T-helper 1 cell (primary cell): ENCODE measurements around the gene KDM6B.
A peak's percentile ranks its signal among the peaks of the same experiment; 100 is the strongest.
"Not testable (repeated sequence)": the region's sequence is repeated elsewhere in the genome, so short reads cannot be mapped to it uniquely, and the experiment has no call there.

ENCODE experiments used
- DNase-seq, 5 donors: peaks; one replicate each; pipeline ENCODE4 v3.0.0-alpha.2; 2012 to 2020

KDM6B gene

DNA sequence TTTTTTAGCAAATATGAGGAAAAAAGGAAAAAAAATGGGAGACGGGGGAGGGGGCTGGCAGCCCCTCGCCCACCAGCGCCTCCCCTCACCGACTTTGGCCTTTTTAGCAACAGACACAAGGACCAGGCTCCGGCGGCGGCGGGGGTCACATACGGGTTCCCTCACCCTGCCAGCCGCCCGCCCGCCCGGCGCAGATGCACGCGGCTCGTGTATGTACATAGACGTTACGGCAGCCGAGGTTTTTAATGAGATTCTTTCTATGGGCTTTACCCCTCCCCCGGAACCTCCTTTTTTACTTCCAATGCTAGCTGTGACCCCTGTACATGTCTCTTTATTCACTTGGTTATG lies 19.6 kb downstream of the KDM6B start:
- no peak for DNase-seq

DNA sequence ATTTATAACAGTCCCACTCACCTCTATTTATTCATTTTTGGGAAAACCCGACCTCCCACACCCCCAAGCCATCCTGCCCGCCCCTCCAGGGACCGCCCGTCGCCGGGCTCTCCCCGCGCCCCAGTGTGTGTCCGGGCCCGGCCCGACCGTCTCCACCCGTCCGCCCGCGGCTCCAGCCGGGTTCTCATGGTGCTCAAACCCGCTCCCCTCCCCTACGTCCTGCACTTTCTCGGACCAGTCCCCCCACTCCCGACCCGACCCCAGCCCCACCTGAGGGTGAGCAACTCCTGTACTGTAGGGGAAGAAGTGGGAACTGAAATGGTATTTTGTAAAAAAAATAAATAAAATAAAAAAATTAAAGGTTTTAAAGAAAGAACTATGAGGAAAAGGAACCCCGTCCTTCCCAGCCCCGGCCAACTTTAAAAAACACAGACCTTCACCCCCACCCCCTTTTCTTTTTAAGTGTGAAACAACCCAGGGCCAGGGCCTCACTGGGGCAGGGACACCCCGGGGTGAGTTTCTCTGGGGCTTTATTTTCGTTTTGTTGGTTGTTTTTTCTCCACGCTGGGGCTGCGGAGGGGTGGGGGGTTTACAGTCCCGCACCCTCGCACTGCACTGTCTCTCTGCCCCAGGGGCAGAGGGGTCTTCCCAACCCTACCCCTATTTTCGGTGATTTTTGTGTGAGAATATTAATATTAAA lies 20.2 kb downstream of the KDM6B start:
- DNase-seq, result no peak

DNA sequence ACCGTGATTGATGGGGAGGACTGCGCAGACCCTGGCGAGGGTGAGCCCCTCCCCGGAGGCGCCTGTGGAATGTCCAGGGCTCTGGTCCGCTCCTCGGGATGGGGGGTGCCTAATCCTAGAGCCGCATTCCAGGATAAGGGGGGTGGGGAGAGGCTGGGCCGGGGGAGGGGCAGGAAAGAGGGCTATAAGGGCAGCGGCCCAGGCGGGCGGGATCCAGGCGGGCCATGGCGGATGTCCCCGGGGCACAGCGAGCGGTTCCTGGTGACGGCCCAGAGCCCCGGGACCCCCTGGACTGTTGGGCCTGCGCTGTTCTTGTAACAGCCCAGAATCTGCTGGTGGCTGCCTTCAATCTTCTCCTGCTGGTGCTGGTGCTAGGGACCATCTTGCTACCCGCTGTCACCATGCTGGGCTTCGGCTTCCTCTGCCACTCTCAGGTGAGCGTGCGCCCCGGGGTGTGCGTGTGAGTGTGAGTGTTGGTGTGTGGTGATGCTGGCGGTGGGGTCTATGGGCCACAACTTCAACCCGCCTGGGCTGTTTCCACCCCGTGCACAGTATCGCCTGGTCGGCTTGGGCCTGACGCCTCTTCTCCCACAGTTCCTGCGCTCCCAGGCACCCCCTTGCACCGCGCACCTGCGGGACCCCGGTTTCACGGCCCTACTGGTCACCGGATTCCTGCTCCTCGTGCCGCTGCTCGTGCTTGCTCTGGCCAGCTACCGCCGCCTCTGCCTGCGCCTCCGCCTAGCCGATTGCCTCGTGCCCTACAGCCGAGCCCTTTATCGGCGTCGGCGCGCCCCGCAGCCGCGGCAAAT lies 21.0 kb downstream of the KDM6B start, which contains the start of gene TMEM88:
TMEM88 (plus strand) TSS at position 216 of the 809 bp plus-strand sequence; CDS start at position 225, 9 bp downstream.
- DNase-seq, result no peak

DNA sequence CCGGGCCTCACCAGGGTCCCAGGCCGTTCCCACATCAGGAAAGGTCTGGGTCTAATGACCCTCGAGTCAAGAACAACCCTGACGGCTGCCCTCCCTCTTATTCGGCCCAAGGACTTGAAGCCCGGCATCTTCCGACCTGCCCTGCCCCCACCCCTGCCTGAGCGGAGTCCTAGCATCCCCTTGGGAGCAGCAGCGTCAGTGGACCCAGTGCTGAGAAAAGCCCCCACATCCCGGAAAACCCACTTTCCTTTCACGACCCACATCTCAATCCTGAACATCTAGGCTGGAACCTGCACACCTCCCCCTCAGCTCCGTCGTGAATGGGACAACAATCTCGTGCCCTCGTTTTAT lies 21.6 kb downstream of the KDM6B start:
- DNase-seq, result no peak

DNA sequence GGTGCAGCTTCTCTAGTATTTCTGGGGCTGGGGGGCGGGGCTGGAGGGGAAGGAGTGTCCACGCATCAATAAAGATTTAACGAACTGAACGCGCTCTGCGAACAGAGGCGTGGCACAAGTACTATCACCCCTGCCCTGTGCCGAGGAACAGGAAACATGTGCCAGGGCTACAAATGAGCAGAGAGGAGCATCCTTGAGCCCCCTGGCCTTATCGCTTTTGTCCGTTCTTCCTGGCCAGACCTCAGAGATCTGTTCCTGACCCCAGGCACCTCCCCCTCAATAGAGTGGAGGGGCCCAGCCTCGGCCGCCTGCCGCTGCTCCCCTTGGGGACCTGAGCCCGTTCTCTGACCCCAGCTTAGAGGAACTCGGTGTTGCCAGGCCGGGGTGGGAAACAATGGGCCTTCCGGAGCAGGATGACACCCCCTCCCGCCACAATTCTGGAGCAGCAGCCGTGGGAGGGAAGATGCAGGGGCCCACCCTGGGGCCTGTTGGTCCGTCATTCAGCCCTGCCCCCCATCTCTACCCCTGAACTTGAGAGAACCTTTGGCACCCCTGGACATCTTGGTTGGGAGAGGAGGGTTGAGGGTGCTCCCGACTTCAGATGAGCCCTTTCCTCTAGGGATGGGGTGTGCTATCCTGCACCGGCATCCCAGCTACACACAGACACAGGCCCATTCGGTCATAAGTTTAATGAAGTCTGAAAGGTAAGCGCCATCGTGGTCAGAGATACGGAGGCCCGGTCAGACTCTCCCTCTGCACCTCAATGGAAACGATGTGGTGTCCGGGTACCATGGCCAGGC lies 22.2 kb downstream of the KDM6B start:
- peak in 1 of 5 donors; percentile 49 for DNase-seq

DNA sequence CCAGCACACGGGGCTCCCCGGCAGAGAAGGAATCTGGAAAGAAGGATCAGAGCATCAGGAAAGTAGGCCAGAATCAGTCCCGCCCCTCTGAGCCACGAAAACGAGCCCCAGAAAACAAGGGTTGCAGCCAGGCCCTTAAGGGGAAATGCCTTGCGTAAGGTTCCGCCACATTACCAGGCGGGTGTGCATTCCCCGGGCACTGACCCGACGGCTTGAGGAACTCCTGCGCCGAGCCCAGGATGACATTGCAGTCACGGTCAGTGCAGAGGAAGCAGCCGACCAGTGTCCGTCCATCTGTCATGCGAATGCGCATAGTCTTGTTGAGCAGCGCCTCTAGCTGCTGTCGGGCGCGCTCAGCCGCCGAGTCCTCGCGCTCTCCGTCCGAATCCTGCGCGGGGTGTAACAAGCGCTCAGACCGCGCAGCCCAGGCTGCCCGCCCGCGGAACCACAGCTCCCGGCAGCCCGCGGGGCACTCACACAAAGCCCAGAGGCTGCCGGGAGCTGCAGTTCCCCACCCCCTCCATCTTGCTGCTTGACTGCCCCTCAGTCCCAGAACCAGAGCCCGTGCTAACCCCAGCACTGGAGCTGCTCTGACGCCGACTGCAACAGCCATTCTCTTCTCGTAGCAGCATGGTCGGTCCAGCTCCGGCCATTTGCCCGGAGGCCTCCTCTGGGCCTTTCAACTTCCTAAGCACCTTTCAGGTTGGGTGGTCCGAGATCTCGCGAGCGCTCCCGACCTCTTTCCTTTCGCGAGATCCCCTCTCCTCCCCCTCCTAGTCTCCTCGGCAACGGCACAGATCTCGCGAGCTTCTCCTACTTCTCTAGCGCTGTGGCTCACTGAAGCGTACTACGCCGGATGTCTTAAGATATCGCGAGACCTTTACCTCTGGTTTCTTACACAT lies 23.0 kb downstream of the KDM6B start, which contains the start of gene NAA38:
NAA38 (minus strand) TSS at position 749 of the 902 bp plus-strand sequence; CDS start at position 653, 96 bp downstream.
- peak; percentile 86 to 99 (median 94) for DNase-seq

DNA sequence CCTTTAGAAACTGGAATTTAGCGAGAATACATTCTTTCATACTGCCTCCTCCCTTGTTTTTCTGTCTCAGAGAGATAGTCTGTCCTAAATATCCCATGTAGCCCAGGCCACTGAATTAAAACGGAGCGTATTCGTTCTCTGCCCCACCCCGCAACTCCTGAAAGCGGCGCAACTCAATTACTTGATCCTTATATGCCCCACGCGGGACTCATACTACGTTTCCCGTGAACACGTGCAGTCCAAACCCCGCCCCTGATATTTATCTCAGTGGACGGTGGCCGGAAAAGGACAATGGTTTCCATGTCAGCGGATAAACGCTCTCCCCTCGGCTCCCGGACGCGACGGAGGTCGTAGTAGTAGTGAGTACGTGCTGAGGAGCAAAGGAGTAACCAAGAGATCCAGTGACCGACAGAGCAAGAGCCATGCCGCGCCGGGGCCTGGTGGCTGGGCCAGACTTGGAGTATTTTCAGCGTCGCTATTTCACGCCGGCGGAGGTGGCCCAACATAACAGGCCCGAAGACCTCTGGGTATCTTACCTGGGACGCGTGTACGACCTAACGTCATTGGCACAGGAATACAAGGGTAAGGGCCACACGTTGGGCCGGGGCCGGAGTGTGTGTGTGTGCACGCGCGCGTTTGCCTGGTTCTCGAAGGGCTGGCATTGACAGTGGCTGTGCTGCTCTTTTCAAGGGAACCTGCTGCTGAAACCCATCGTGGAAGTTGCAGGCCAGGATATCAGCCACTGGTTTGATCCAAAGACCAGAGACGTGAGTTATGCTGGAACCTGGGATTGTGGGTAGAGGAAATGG lies 23.9 kb downstream of the KDM6B start, which contains the start of gene CYB5D1:
CYB5D1 (plus strand) TSS at position 291 of the 809 bp plus-strand sequence; CDS start at position 423, 132 bp downstream.
- DNase-seq, result peak; percentile 67 to 92 (median 79)

DNA sequence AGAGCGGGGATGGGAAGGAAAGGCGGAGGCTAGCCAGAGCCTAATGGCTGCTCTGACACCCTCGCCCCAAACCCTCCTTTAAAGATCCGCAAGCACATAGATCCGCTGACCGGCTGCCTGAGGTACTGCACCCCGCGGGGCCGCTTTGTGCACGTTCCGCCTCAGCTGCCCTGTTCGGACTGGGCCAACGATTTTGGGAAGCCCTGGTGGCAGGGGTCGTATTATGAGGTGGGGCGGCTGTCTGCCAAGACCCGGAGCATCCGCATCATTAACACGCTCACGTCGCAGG lies 24.4 kb downstream of the KDM6B start:
- peak in 2 of 5 donors; percentile 25 to 34 for DNase-seq

DNA sequence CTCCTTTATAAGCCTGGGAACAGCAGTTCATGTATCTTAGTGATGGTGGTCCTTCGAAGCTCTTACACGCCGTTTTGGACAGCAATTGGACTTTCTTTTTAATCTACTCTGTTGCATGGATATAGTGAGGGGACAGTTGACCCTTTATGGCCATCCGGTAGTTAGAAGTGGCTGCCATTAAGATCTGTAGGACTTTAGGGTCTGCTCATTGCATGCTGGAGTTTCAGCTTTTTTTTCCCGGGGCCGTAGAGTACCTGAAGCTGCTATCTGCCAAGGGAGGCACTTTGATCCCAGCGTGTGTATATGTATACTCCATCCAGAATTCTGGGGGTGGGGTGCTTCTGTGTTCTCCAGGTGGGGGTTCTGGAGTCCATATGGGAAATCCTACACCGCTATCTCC lies 25.0 kb downstream of the KDM6B start:
- DNase-seq, result no peak

DNA sequence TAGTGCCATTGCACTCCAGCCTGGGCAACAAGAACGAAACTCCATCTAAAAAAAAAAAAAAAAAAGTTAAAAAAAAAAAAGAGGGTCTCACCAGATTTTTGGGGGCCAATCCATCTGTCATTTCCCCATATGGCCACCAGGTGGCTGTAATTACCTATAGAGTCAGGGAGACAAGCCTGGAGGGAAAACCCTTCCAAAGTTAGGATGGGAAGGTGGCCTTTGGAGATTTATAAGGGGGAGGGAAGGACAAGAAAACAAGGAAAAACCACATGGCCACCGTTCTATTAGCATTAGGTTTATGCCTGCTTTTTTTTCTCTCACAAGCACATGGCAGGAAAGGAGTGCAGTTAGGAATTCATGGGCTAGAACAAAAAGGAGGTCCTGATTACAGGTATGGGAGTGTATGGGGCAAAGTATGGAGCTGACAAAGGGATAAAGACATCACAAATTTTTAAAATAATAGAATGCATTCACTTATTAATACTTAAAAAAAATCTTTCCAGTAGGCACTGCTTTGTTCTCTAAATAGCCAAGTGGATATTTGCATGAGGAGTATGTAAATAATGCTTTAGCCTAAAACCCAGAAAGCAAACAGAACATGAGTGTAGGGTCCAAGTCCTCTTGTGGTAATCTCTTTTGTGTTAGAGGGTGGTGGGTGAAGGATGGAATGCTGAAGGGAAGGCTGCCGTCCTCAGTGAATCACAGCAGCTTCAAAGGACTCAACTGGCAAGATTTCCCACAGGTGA lies 28.8 kb downstream of the KDM6B start:
- DNase-seq, result peak in 1 of 5 donors; percentile 26

DNA sequence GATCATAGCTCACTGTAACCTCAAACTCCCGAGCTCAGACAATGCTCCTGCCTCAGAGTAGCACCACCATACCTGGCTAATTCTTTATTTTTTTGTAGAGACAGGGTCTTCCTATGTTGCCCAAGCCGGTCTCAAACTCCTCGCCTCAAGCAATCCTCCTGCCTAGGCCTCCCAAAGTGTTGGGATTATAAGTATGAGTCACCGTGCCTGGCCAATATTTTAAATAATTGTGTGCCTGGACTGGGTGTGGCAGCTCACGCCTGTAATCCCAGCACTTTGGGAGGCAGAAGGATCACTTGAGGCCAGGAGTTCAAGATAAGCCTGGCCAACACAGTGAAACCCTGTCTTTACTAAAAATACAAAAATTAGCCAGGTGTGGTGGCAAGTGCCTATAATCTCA lies 30.4 kb downstream of the KDM6B start:
- DNase-seq, result not testable (repeated sequence)

DNA sequence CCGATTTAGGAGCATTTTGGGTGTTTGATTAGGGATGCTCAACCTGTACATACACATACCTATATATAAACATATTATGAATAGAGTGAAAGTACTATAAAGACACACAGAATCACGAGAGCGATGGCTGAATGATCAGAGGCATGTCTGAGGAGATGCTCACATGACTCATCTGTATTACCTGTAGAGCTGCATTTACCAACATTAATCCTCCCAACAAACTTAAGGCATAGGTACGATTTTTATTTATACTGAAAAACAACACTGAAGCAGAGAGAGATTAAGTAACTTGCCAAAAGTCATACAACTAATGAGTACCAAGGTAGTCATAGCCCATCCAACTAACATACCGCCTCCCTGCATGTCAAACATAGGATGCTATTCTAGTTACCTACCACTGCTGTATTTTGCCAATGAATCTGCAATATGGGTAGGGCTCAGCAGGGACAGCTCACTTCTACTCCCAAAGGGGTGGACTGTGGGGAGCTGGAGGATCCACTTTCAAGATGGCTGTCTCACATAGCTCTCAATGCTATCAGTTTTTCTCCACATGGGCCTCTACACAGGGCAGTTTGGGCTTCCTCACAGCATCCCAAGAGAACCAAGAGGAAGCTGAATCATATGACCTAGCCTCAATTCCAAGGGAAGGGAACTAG lies 31.1 kb downstream of the KDM6B start:
- no peak for DNase-seq

DNA sequence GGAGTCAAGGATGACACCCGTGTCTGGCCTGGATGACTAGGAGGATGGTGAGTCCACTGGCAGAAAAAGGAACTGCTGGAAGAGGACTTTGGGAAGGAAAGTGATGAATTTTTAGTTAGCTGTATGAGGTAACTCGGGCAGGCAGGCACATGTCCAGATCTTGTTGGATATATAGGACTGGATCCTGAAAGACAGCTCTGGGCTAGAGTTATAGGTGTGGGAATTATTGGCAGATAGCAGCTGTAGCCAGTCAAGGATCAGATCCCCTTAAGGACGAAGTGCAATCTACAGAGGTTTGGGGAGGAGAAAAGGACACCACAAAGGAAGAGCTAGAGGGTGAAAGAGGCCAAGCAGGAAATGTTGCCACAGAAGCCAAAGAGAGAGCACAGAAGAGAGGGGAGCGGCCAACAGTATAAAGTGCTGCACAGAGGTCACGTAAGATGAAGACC lies 33.9 kb downstream of the KDM6B start:
- peak in 1 of 5 donors; percentile 24 for DNase-seq

DNA sequence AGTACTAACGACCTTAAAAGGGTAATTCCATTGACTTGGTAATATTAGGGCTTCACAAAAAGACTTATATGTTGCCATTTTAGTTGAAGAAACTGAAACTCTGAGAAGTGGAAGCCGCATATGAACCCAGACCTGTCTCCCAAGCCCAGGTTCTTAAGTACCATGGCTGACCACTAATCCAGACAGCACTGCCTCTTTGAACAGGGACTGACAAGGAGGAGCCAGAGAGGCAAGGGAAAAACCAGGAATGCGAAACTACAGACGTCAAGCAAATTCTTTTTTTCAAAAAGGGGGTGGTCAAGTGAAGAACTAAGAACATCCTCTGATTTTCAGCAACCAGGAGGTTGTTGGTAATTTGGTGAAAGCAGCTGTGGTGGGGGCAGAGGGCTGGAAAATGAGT lies 39.0 kb downstream of the KDM6B start:
- DNase-seq, result no peak

DNA sequence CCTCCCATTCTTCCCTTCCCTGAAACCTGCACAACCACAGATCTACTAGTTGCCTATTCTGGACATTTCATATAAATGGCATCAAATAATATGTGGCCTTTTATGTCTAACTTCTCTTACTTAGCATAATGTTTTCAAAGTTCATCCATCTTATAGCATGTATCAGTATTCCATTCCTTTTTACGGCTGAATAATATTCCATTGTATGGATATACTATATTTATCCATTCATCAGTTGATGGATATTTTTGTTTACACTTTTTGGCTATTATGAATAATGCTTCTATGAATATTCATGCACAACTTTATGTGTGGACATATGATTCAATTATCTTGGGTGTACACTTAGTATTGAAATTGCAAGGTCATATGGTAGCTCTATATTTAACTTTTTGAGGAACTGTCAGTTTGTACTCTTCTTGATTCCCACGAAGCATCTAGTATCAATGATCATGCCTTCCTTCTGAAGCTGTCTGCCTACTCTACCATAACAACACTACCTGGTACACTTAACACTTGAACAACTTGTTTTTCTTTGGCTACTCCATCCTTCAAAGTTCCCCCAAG lies 41.9 kb downstream of the KDM6B start:
- no peak for DNase-seq

DNA sequence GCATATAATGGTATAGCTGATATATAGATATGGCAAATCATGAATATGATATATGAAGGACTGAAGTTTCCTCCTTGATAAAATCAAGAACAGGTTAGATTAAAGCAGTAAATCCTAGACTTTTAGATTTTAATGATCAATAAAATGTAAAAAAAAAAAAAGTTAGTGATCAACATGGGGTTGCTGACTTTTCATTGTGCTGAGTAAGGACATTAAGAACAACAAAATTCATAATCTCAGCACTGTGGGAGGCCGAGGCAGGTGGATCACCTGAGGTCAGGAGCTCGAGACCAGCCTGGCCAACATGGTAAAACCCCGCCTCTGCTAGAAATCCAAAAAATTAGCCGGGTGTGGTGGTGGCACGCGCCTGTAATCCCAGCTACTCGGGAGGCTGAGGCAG lies 44.2 kb downstream of the KDM6B start:
- DNase-seq, result no peak

DNA sequence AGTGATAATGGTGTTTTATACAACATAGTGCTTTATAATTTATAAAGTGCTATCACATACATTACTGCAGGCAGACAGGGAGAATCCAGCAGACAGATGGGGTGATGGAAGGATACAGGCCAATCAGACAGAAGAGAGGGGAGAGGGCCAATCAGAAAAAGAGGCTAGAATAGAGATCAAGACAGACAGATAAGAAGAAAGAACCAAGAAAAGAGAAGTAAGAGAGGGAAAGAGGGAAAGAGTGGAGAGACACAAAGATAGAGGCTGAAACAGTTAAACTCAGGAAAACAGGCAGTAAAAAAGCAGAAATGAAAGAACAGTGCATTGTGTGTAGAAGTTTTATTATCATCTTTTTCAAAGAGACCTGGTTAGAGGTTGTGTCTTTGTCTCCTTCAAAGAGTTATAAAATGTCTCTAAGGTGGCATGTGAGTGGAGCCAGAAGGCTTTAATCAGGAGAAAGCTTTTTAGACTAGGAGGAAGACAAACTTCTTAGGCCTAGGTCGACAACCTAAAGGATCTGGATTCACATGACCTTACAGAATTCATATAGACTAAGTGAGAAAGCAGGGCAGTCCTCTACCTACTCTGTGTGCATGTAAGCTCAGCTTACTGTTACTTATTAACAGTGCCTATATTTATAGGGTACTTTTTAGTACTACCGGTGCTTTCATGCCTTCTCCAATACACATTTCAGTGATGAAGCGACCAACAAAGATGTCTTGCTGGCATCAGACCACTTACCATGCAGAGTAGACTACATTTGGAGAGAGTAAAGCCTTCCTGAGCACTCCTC lies 46.3 kb downstream of the KDM6B start:
- DNase-seq, result no peak

DNA sequence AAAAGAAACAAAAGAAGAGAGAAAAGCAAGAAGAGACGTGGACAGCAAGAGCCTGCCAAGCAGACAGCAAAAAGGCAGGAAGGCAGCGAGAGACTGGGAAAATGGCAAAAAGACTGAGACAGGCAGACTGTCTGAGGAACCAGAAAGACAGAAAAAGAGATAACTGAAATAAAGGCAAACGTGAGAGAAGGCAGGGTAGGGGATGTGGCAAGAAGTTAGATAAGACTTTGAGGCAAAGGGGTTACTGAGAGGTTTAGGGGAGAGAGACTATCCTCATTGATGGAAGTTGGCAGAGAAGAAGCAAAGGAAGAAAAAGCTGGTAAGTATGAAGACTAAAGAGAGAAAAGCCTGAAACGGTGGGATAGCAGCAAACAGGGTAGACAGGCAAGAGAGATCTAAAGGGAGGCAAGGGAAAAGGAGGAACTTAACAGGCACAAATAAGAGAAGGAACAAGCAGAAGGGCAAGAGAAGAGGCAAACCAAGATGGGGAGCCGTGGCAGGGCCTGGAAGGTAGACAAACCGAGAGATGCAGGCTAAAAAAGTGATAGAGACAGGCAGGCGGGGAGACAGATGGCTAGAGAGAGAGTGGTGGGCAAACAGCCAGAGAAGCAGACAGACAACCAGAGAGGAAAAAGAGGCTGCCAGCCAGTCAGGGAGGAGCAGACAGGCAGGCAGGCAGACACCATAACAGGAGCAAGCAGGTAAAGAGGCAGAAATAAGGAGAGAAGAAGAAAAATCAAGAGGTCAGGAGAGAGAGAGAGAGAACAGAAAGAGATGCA lies 47.4 kb downstream of the KDM6B start:
- no peak for DNase-seq
